GM12892 (cell line): ENCODE measurements around the gene UBP1.

Source experiments
- POLR2A ChIP-seq: IDR thresholded peaks from 2 replicates; pipeline ENCODE4 v1.6.1; 2011; ENCODE audit warnings: low read depth, low read length, control low read depth
- POLR2AphosphoS5 ChIP-seq: IDR thresholded peaks from 2 replicates; pipeline ENCODE4 v1.6.1; 2011; ENCODE audit warnings: low read depth, low read length, control low read depth
- TAF1 ChIP-seq: IDR thresholded peaks from 2 replicates; pipeline ENCODE4 v1.6.1; 2011; ENCODE audit warnings: low read depth, mild to moderate bottlenecking, control low read depth, low read length, borderline replicate concordance

DNA sequence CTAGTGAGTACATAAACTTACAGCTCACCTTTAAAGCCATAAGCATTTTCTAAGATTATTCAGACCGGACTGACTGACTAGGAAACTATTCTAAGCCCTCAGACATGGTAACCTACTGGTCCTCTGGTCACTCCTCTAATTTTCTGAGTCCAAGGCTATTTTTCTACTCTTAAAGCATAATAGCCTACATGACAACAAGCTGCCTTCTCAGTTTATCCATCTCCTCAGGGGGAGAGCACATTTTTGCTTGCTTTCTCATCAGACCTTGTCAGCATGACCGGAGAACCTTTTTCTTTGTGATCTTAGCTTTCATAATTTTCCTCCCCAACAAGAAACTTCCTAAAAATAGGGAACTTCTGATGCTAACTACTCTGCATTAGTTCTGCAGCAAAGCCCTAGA, 38.4 kb downstream of the UBP1 start:
- TF ChIP-seq TAF1, result no peak
- no peak for TF ChIP-seq POLR2AphosphoS5
- no peak for TF ChIP-seq POLR2A
